ENCODE results near the gene INSR.

INSR gene

GRCh38 chr19:7191946-7192691 is 102.1 kb downstream of the INSR start:
- no peak overlapping the region for H3K4me3 ChIP-seq (ENCODE audit: low read depth, low read length)
- TF ChIP-seq CTCF (IDR thresholded peaks at IDR 0.05; ENCODE audit: low read depth, low read length) = no peak
- in situ Hi-C loops (cut with HindIII; ENCODE audit: low sequenced_read_pairs) = no loop called here
- DNase-seq (ENCODE audit: low read depth, low spot score) = no peak

GRCh38 chr19:7188698-7189629 is 105.2 kb downstream of the INSR start:
- H3K4me3 ChIP-seq (ENCODE audit: low read depth, low read length) = no peak overlapping the region
- no peak for DNase-seq (ENCODE audit: low read depth, low spot score)
- in situ Hi-C loops (cut with HindIII; ENCODE audit: low sequenced_read_pairs) = no loop called here
- TF ChIP-seq CTCF (IDR thresholded peaks at IDR 0.05; ENCODE audit: low read depth, low read length) = no peak

- TF ChIP-seq CTCF (IDR thresholded peaks at IDR 0.05; ENCODE audit: low read depth, low read length) = no peak
- in situ Hi-C loops (cut with HindIII; ENCODE audit: low sequenced_read_pairs) = no loop called here
- no peak overlapping the region for H3K4me3 ChIP-seq (ENCODE audit: low read depth, low read length)
- no peak for DNase-seq (ENCODE audit: low read depth, low spot score)
Measured at GRCh38 chr19:7187605-7188339, 106.4 kb downstream of the INSR start.

GRCh38 chr19:7182489-7182888 is 111.7 kb downstream of the INSR start:
- no peak overlapping the region for H3K4me3 ChIP-seq (ENCODE audit: low read depth, low read length)
- in situ Hi-C loops (cut with HindIII; ENCODE audit: low sequenced_read_pairs) = no loop called here
- TF ChIP-seq CTCF (IDR thresholded peaks at IDR 0.05; ENCODE audit: low read depth, low read length) = no peak
- no peak for DNase-seq (ENCODE audit: low read depth, low spot score)

- TF ChIP-seq CTCF (IDR thresholded peaks at IDR 0.05; ENCODE audit: low read depth, low read length) = no peak
- in situ Hi-C loops (cut with HindIII; ENCODE audit: low sequenced_read_pairs) = no loop called here
- DNase-seq (ENCODE audit: low read depth, low spot score) = no peak
- no peak overlapping the region for H3K4me3 ChIP-seq (ENCODE audit: low read depth, low read length)
Measured at GRCh38 chr19:7179917-7180306, 114.3 kb downstream of the INSR start.

GRCh38 chr19:7177926-7178325 is 116.3 kb downstream of the INSR start:
- in situ Hi-C loops (cut with HindIII; ENCODE audit: low sequenced_read_pairs) = no loop called here
- DNase-seq (ENCODE audit: low read depth, low spot score) = no peak
- no peak overlapping the region for H3K4me3 ChIP-seq (ENCODE audit: low read depth, low read length)
- no peak for TF ChIP-seq CTCF (IDR thresholded peaks at IDR 0.05; ENCODE audit: low read depth, low read length)
